ENCODE measurements around the gene FUT1.
A peak's percentile ranks its signal among the peaks of the same experiment; 100 is the strongest.

The FUT1 gene

GRCh38 chr19:48796298-48797083, 44.0 kb upstream of the FUT1 start:
- Histone ChIP-seq H2AK5ac (ENCODE audit: low read length) (no peak overlapping the region), H3K36me3 (ENCODE audit: control insufficient read depth in 1 of 2, insufficient read depth in 2 of 2, low read length in 2 of 2) (no peaks in the 10 kb centered on the region)

GRCh38 chr19:48795685-48796070, 43.2 kb upstream of the FUT1 start:
- H3K9ac ChIP-seq (ENCODE audit: low read length), result no peak overlapping the region
- H2AFZ ChIP-seq (ENCODE audit: insufficient read depth, low read length, poor library complexity), result no peak overlapping the region
- no peak overlapping the region for H3K14ac ChIP-seq (ENCODE audit: low read length)
- no peaks in the 10 kb centered on the region for H3K27me3 ChIP-seq (ENCODE audit: insufficient read depth, low read length)
- no peaks in the 10 kb centered on the region for H3K79me2 ChIP-seq (ENCODE audit: control insufficient read depth, insufficient read depth, low read length, poor library complexity)
- no peak overlapping the region for H4K12ac ChIP-seq (ENCODE audit: low read depth, low read length)
- no peak overlapping the region for H3K4me3 ChIP-seq (ENCODE audit: low read depth, low read length)
- no CpG with 5 or more reads among the region's 2 CpGs for WGBS (ENCODE audit: extremely low coverage, insufficient coverage, insufficient read length)
- H3K36me3 ChIP-seq (ENCODE audit: control insufficient read depth in 1 of 2, insufficient read depth in 2 of 2, low read length in 2 of 2), result no peaks in the 10 kb centered on the region
- H4K91ac ChIP-seq (ENCODE audit: low read depth, low read length), result no peak overlapping the region
- H3K9me3 ChIP-seq (ENCODE audit: insufficient read depth, low read depth, low read length), result no peaks in the 10 kb centered on the region
- H2BK12ac ChIP-seq (ENCODE audit: low read length), result no peak overlapping the region
- no peak for DNase-seq
- H2AK5ac ChIP-seq (ENCODE audit: low read length), result no peak overlapping the region
- no peak overlapping the region for H3K4me2 ChIP-seq (ENCODE audit: low read length)
- H3K27ac ChIP-seq (ENCODE audit: low read depth, low read length), result no peak overlapping the region
- H2BK5ac ChIP-seq (ENCODE audit: low read depth, low read length, poor library complexity), result no peak overlapping the region
- no peak overlapping the region for H3K4ac ChIP-seq (ENCODE audit: low read depth, low read length)
- no peak overlapping the region for H3K23ac ChIP-seq (ENCODE audit: low read length)
- H3K18ac ChIP-seq (ENCODE audit: low read length), result no peak overlapping the region
- peaks cover 5% of the 10 kb centered on the region for H3K79me1 ChIP-seq (ENCODE audit: low read length)
- H3K4me1 ChIP-seq (ENCODE audit: control insufficient read depth in 1 of 2, insufficient read depth in 2 of 2, low read length in 2 of 2), result peaks cover 3% of the 10 kb centered on the region in 2 experiments
- no peak overlapping the region for H2BK120ac ChIP-seq (ENCODE audit: insufficient read depth, low read length, poor library complexity)
- peak overlapping the region; percentile 59 for H4K8ac ChIP-seq (ENCODE audit: low read depth, low read length)

More at GRCh38 chr19:48796298-48797083, 44.0 kb upstream of the FUT1 start:
- H3K23ac ChIP-seq (ENCODE audit: low read length), result no peak overlapping the region
- H3K27ac ChIP-seq (ENCODE audit: low read depth, low read length), result no peak overlapping the region
- no peak overlapping the region for H2BK120ac ChIP-seq (ENCODE audit: insufficient read depth, low read length, poor library complexity)
- H2AFZ ChIP-seq (ENCODE audit: insufficient read depth, low read length, poor library complexity), result no peak overlapping the region
- H3K4me2 ChIP-seq (ENCODE audit: low read length), result no peak overlapping the region
- H3K79me1 ChIP-seq (ENCODE audit: low read length), result peaks cover 5% of the 10 kb centered on the region
- no peak overlapping the region for H2BK12ac ChIP-seq (ENCODE audit: low read length)
- H4K91ac ChIP-seq (ENCODE audit: low read depth, low read length), result no peak overlapping the region
- no peak overlapping the region for H3K4me3 ChIP-seq (ENCODE audit: low read depth, low read length)
- H4K8ac ChIP-seq (ENCODE audit: low read depth, low read length), result peak overlapping the region; percentile 59
- no peaks in the 10 kb centered on the region for H3K79me2 ChIP-seq (ENCODE audit: control insufficient read depth, insufficient read depth, low read length, poor library complexity)
- no peak overlapping the region for H4K12ac ChIP-seq (ENCODE audit: low read depth, low read length)
- H3K27me3 ChIP-seq (ENCODE audit: insufficient read depth, low read length), result no peaks in the 10 kb centered on the region
- no peak overlapping the region for H3K4ac ChIP-seq (ENCODE audit: low read depth, low read length)
- no peak overlapping the region for H2BK5ac ChIP-seq (ENCODE audit: low read depth, low read length, poor library complexity)
- no peaks in the 10 kb centered on the region for H3K9me3 ChIP-seq (ENCODE audit: insufficient read depth, low read depth, low read length)
- DNase-seq, result no peak
- H3K18ac ChIP-seq (ENCODE audit: low read length), result no peak overlapping the region
- peaks cover 3% of the 10 kb centered on the region in 2 experiments for H3K4me1 ChIP-seq (ENCODE audit: control insufficient read depth in 1 of 2, insufficient read depth in 2 of 2, low read length in 2 of 2)
- no peak overlapping the region for H3K9ac ChIP-seq (ENCODE audit: low read length)
- H3K14ac ChIP-seq (ENCODE audit: low read length), result no peak overlapping the region
- WGBS (ENCODE audit: extremely low coverage, insufficient coverage, insufficient read length), result no CpG with 5 or more reads among the region's 20 CpGs

- Histone ChIP-seq H3K23ac (ENCODE audit: low read length) (no peak overlapping the region), H3K9me3 (ENCODE audit: insufficient read depth, low read depth, low read length) (no peaks in the 10 kb centered on the region), H3K4me3 (ENCODE audit: low read depth, low read length) (peak overlapping the region; percentile 72), H4K8ac (ENCODE audit: low read depth, low read length) (peak overlapping the region; percentile 34), H3K9ac (ENCODE audit: low read length) (no peak overlapping the region), H3K4me2 (ENCODE audit: low read length) (peak overlapping the region; percentile 61), H3K27ac (ENCODE audit: low read depth, low read length) (no peak overlapping the region), H3K27me3 (ENCODE audit: insufficient read depth, low read length) (no peaks in the 10 kb centered on the region), H2AFZ (ENCODE audit: insufficient read depth, low read length, poor library complexity) (peak overlapping the region; percentile 3), H3K79me1 (ENCODE audit: low read length) (peaks cover 5% of the 10 kb centered on the region), H2BK12ac (ENCODE audit: low read length) (no peak overlapping the region), H3K4me1 (ENCODE audit: control insufficient read depth in 1 of 2, insufficient read depth in 2 of 2, low read length in 2 of 2) (peaks cover 3% of the 10 kb centered on the region in 2 experiments), H2BK5ac (ENCODE audit: low read depth, low read length, poor library complexity) (no peak overlapping the region), H3K4ac (ENCODE audit: low read depth, low read length) (no peak overlapping the region), H3K36me3 (ENCODE audit: control insufficient read depth in 1 of 2, insufficient read depth in 2 of 2, low read length in 2 of 2) (no peaks in the 10 kb centered on the region), H4K12ac (ENCODE audit: low read depth, low read length) (peak overlapping the region; percentile 71), H4K91ac (ENCODE audit: low read depth, low read length) (peak overlapping the region; percentile 1), H3K18ac (ENCODE audit: low read length) (no peak overlapping the region), H3K79me2 (ENCODE audit: control insufficient read depth, insufficient read depth, low read length, poor library complexity) (no peaks in the 10 kb centered on the region), H2AK5ac (ENCODE audit: low read length) (no peak overlapping the region), H2BK120ac (ENCODE audit: insufficient read depth, low read length, poor library complexity) (no peak overlapping the region), H3K14ac (ENCODE audit: low read length) (peak overlapping the region; percentile 8)
- DNase-seq, result peak; percentile 83 to 91
- no CpG with 5 or more reads among the region's 38 CpGs for WGBS (ENCODE audit: extremely low coverage, insufficient coverage, insufficient read length)
Measured at GRCh38 chr19:48795055-48795684, 42.7 kb upstream of the FUT1 start.

GRCh38 chr19:48794291-48794690, 41.9 kb upstream of the FUT1 start:
- Histone ChIP-seq H4K91ac (ENCODE audit: low read depth, low read length) (peak overlapping the region; percentile 1), H2BK12ac (ENCODE audit: low read length) (no peak overlapping the region), H3K4ac (ENCODE audit: low read depth, low read length) (no peak overlapping the region), H2BK5ac (ENCODE audit: low read depth, low read length, poor library complexity) (no peak overlapping the region), H2BK120ac (ENCODE audit: insufficient read depth, low read length, poor library complexity) (no peak overlapping the region), H3K4me3 (ENCODE audit: low read depth, low read length) (no peak overlapping the region), H3K79me2 (ENCODE audit: control insufficient read depth, insufficient read depth, low read length, poor library complexity) (no peaks in the 10 kb centered on the region), H3K27me3 (ENCODE audit: insufficient read depth, low read length) (no peaks in the 10 kb centered on the region), H3K79me1 (ENCODE audit: low read length) (peaks cover 5% of the 10 kb centered on the region), H3K4me2 (ENCODE audit: low read length) (no peak overlapping the region), H3K18ac (ENCODE audit: low read length) (no peak overlapping the region), H4K8ac (ENCODE audit: low read depth, low read length) (peak overlapping the region; percentile 34), H4K12ac (ENCODE audit: low read depth, low read length) (peak overlapping the region; percentile 6), H2AFZ (ENCODE audit: insufficient read depth, low read length, poor library complexity) (no peak overlapping the region), H3K4me1 (ENCODE audit: control insufficient read depth in 1 of 2, insufficient read depth in 2 of 2, low read length in 2 of 2) (peaks cover 3% of the 10 kb centered on the region in 2 experiments), H3K14ac (ENCODE audit: low read length) (no peak overlapping the region), H3K23ac (ENCODE audit: low read length) (no peak overlapping the region), H3K9ac (ENCODE audit: low read length) (no peak overlapping the region), H3K36me3 (ENCODE audit: control insufficient read depth in 1 of 2, insufficient read depth in 2 of 2, low read length in 2 of 2) (no peaks in the 10 kb centered on the region), H3K27ac (ENCODE audit: low read depth, low read length) (no peak overlapping the region), H3K9me3 (ENCODE audit: insufficient read depth, low read depth, low read length) (no peaks in the 10 kb centered on the region), H2AK5ac (ENCODE audit: low read length) (peak overlapping the region; percentile 60)
- no peak for DNase-seq
- no CpG with 5 or more reads among the region's 6 CpGs for WGBS (ENCODE audit: extremely low coverage, insufficient coverage, insufficient read length)
